Fibroblast of skin of right quadriceps (primary cell): ENCODE results near the gene KIAA1210.
A peak's percentile ranks its signal among the peaks of the same experiment; 100 is the strongest.

Experiments used
- DNase-seq: peaks from one replicate; pipeline ENCODE4 v3.0.0-alpha.2; 2013

KIAA1210 gene

DNA sequence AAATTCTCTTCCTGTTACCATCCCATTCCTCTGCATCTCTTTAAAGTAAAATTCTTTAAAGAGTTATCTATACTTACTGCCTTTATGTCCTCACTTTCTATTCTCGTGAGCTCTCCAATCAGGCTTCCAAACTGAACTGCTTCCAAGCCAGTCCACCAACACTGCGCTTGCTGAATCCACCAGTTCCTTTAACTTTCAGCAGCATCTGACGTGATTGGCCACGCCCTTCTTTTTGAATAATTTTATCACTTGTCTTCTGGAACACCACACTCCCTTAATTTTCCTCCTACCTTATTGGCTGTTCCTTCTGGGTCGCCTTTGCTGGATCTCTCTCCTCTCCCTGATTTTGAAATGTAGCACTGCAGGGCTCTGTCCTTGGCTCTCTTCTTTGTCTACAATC lies at the start of gene KIAA1210:
TSS of gene KIAA1210 (minus strand) at position 163 of the 400 bp plus-strand sequence. CDS start 4,170 bp downstream, outside the sequence.
- no peak for DNase-seq

DNA sequence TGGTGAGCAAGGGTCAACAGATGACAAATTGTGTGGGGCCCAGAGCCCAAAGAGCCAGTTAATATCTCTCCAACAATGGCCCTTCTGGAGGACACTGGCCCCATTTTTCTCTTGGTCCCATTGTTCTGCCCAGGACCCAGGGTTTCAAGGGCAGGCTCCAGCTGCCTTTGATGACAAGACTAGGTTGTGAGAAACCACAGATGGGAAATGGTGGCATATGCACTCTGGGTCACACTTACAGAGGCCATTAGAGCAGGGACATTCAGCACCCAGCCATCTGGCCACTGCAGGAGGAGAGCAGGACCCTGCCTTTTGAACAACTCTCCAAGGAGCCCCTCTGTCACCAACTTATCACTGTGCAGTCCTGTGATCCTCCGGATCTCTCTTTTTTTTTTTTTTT lies 49.7 kb upstream of the KIAA1210 start:
- DNase-seq, result no peak

DNA sequence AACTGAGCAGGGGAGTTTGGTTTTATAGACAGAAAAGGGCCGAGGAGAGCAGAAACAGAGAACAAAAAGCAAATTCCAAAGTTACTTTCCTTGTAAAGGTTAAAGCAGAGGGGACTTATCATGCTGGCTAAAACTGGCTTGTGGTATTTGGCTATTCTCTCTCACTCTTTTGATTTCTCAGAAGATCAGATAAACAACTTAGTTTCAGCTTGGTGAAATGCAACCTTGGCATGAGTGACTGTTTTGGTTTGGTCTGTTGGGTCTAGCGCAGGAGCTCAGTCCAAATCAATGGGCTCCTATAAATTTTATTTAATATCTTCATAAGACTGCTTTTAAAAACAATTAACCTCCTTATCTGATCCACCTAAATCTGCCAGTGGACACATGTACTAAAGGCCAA lies 47.3 kb upstream of the KIAA1210 start:
- DNase-seq, result no peak

DNA sequence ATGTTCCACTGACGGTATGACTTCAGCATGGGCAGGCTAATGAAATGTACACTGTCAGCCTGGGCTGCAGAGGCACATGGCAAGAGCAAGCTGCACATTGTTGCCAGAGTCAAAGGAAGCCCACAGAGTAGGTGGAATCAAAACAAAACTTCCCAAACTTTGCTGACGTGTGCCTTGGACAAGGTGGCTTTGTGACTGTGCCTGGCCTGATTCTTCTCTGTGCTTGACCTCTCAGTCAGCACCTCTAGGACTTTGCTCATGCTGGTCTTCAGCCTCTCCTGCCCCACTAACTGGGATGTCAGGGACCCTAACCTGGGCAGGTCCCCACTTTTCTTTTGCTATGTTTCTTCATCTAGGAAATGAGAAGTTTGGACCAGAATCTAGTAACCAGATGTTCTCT lies 40.5 kb upstream of the KIAA1210 start:
- DNase-seq, result no peak

DNA sequence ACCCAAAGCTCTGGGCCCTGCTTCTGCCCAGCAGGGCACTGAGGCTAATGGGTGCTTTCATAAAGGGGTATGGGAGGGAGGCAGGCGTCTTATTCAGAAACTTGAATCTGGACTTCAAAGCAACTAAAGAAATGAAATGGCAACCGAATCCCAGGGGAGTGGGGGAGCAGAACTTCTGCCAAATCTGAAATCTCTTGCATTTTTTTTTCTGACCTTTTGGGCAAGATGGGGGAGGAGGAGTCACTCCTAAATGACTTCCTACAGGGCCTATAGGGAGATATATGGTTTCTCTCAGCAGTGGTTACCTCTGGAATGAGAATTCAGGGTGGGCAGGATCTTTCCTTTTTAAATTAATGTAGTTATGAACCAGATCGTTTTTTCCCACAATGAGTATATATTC lies 30.6 kb upstream of the KIAA1210 start:
- DNase-seq, result peak; percentile 44

DNA sequence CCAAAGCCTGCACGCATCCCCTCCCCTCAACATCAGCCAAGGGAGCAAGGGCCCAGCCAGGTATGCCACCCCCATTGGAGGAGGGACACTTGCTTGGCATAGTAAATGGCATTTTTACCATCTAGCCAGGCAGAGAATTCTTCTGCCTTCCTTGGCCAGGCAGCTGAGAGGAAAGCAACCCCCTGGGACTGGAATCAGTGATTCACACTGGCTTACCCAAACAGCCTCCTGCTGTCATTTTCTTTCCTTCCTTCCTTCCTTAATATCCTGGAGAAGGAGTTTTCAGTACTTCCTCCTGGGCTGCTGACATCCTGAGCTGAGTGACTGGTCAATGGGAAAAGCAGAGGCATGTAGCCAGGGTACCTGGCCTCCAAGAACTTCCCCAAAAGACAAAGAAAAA lies 28.6 kb upstream of the KIAA1210 start:
- DNase-seq, result no peak

DNA sequence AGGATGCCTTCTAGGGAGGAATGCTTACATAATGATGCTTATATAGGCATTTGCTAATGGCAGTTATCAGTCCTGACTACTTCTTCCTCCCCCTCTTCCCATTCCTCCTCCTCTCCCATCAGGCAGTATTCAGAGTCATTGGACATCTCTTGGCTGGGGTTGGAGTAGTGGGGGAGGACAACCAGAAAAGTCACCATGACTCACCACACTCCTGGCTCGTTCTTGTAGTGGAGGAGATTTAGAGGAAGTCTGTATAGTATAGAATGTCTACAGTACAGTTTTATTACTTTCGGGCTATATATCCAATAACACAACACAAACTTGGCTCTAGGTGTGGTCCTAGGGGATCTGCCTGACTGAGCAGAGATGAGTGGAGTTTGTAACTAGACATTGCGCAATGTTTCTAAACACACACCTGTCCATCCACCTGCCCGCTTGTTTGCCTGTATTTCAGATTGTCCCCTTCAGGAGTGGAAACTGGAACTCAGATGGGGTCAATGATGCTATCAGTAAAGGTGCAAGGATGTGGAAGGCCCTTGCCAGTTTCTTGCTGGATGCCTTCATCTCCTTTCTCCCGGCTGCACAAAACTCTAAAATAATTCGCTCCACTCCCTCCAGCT lies 27.9 kb upstream of the KIAA1210 start:
- DNase-seq, result peak; percentile 88

DNA sequence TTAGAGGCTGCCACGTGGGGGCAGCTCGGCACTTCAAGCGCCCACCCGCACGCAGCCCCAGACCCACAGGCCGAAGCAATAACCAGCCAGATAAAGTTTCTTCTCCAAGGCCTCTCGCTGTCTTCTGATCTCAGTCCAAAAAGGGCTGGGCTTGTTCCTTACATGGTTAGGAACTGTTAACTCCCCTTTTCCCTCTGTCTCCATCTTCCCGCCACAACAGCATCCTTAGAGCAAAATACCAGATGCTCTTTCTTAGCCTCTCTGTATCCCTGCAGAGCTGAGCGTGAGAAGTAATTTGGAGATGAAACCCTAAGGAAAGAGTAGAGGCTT lies 23.4 kb upstream of the KIAA1210 start:
- DNase-seq, result no peak

DNA sequence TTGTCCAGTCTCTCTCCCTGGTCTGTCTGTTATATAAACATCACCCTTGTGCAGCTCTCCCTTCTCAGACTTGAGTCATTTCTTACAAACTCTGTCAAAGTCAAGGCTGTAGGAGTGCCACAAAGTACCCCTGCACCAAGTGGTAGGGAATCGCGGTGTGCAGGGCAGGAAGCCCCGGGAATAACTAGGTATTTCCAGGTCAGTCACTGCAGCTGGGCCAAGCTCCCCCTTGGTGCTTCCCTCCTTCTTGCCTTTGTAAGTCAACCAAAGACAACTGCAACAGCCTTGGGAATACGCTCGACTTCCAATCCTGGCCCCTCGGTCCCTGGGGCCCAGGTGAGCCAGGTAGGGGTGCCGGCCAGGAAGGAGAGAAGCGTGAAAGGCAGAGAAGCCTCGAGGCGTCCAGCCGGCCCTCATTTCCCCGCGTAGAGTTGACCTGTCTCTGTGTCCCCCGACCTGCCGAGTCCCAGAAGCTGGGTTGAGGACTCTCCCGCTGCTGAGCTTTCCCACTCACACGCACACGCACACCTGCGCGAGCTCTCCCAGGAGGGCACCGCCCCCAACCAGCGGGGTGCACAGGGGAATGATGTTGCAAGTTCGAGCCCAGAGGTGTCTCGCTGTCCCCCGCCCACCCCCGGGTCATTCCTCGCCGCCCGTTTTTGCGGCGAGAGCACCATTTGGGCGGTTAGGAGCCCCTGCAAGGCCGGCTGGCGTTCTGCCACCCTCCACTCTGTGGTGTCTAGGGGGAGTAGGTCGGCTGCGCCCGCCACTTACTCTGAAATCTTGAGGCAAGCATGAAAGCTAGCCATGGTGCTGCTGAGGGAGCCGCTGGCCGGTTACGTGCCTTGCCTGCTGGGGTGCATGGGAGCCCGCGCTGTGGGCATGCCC lies 22.8 kb upstream of the KIAA1210 start:
- no peak for DNase-seq

DNA sequence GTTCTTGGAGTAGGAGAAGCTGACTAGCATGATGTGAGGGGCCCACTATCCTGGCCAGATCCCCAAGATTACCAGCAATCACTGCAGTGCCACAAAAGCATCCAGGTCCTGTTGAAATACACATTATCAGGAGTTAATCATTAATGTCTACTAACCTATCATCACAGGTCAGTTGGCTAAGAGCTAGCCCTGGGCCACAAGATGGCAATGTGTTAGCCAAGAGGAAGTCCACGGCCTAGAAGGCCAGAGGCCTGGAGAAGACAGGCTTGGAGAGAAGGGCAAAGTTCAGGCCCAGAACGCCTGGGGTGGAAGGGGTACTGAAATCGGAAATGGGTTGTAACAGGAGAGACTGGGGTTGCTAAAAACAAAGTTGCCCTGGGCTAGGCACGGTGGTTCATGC lies 19.9 kb upstream of the KIAA1210 start:
- no peak for DNase-seq

DNA sequence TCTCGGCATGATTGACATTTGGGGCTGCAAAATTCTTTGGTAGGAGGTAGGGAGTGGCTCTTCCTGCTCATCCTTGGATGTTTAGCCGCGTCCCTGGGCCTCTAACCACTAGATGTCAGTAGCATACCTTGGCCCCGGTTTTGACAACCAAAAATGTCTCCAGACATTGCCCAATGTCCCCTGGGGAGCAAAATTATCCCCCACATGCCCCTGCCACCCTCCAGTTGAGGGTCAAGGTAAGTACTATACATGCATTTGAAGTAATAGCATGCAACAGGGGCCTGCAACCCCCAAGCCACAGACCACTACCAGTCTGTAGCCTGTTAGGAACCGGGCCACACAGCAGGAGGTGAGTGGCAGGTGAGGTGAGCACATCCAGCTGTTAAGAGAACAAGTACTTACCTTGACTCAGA lies 17.6 kb upstream of the KIAA1210 start:
- peak; percentile 18 for DNase-seq

DNA sequence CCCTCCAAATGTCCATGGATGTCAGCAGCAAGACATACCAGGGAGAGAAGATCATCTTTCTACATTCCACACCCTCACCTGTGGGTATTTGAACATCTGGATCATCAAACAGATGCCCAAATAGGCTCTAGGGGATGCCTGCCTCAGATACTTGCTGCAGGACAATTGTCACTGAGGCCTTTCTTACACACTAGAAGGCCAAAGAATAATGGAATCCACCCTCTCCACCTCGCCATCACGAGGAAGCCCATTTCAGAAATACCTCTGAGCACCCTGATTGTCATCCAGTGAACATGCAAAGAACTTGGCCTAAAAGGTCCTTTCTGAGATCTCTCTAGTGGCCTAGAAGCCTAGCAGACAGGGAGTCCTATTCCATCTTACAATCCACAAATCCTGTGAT lies 6.9 kb upstream of the KIAA1210 start:
- no peak for DNase-seq

DNA sequence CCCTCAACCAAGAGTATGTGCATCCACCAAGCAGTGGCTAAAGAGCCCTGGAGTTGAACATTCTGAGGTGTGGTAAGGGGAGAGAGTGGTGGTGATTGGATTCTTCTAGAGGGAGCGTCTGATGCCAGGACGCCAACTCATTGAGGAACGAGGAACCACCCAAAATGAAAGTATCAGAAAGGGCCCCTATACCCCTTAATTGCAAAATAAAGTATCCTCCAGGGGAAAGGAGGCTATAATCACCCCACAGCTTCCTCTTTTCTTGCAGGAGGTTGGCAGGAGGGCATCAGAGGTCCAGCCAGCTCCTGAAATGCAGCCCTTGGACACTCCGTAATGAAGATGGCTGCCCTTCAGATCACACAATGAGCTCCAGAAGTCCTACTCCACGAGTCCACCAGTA lies 5.3 kb upstream of the KIAA1210 start:
- DNase-seq, result no peak

DNA sequence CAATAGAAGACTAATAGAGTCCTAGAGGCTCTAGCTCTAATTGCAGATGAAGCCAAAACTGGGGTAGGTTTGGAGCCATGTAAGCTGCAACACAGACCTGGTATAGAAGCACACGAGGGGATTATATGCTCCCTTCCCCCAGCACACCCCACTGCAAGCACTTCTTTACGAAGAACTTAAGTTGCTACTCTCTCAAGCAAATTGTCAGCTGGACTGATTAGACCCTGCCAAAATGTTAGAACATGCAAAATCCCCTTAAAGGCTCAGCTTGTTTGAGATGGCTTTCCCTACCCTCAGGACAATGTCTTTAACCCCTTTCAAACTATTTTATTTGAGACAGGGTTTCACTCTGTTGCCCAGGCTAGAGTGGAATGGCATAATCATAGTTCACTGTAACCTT lies 4.7 kb upstream of the KIAA1210 start:
- no peak for DNase-seq

DNA sequence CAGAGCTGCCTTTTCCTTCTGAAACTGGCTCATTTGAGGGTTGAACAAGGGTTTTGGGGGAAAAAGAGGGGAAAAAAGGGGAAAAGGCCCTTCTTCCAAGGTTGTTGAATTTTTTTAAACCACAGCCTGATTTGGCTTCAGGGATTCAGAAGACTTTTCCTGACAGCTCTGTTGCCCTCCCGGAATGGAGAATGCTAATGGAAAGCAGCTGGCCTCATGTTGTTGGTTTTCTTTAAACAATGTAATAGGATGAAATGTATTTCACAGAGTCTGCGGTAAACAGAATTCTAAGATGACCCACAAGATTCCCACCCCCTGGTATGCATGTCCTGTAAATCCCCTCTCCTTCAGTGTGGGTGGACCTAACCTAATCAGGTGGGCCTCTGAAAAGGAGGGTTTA lies 3.3 kb upstream of the KIAA1210 start:
- DNase-seq, result peak; percentile 46

DNA sequence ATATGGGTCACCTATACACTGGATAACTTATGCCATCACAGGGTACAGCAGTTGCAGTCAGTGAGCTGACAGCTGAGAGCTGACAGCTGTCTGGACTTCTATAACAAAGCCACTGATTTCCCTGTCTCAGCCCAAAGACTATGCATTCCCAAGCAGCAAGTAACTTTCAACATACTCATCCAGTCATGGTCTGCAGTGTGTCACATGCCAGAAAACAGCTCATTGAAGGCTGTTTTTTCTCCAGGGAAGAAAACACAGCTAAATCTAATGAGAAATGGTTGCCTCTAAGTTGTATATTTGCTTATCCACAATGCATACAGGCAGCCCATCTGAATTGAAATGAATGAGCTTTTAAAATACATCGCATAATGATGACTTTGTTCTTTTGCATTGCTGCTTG lies 6.3 kb downstream of the KIAA1210 start:
- DNase-seq, result peak; percentile 11

DNA sequence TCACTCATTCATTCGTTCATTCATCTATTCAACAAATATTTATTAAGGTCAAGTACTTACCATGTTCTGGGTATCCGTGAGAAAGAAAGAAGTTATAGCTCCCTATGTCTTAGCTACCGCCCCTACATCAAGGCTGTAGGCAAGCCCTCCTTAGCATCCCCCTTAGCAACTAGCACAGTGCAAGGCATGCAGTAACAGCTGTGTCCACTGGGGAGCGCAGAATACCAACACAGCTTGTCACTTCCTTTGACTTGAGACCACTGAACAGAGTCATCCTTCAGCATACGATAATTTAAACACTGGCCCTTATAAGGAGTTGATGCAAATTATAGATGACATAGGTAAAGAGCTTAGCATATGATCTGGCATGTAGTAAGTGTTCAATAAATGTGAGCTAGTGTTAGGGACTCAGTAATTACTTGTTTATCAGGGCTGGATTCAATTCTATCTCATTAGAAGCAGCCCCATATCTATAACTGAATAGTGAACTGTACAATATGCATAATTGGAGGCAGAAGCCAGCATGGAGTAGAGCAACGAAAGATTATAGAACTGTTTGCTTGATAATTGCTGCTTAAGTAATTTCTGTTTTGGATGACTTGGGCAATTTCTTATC lies 8.7 kb downstream of the KIAA1210 start:
- peak; percentile 55 for DNase-seq

DNA sequence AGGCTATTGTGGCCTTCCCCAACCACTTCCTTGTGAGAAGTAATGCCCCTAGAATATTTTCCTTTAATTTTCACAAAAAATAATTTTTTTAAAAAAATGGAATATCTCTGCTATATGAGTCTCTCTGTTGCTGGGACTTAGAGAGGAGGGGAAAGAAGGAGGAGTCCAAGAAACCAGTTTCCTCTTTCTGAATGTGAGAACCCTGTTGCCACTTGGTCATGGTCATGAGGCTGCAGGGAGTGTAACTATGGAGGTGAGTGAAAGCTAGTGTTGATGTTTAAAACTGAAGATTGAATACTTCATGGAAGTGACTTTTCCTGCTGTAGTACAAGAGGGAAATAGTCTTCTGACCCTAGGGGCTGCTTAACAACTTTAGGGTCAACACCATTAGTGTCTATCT lies 20.4 kb downstream of the KIAA1210 start:
- DNase-seq, result no peak

DNA sequence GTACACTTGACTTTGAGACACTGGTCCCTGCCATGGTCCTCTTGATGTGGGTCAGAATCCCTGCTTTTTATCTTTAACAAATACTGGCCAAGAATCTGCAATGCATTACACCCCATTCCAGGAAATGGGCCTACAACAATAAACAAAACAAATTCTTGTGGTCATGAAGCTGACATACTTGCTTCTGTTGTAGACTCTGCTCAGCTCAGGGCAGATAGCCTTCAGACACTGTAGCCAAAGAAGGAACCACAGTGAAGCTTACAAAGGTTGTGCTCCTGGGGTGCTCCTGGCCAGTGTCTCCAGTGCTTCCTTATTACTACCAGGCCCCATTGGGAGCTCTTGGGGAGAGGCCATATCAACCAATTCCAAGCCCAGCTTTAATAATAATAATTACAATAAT lies 21.8 kb downstream of the KIAA1210 start:
- peak; percentile 11 for DNase-seq

DNA sequence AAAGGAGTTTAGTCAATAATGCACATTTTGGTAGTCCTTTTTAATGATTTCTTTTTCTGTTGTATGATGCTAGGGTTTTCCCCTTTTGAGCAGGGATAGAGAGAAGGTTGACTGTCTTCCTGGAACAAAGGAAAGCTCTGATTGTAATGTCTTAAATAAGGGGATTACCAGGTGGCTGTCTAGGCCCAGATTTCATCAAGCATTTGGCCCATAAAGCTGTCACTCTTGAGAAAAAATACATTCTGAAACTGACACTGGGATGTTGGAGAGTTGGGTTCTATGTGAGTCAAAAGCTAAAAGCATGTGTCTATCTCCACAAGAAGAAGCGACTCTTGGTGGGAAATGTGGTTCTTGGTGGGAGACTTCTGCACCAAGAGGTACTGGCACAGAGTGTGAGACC lies 26.4 kb downstream of the KIAA1210 start:
- DNase-seq, result no peak

DNA sequence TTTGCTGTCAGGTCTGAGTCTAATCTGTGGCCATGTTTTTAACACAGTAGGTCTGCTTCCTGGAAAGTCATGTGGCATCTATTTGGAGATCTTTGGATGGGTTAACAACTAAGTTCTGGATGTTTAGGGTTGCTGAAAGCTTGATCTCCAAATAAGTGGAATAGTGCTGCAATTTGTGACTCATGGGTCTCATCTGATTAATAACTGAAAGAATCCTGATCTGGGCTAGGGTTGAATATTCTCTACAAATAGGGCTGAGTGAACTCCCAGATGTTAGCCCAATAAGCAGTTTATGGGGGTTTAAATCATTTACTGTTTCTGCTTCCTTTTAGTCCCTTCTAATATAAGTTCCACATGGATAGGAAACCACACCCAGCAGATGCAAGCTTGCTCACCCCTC lies 31.7 kb downstream of the KIAA1210 start:
- no peak for DNase-seq

DNA sequence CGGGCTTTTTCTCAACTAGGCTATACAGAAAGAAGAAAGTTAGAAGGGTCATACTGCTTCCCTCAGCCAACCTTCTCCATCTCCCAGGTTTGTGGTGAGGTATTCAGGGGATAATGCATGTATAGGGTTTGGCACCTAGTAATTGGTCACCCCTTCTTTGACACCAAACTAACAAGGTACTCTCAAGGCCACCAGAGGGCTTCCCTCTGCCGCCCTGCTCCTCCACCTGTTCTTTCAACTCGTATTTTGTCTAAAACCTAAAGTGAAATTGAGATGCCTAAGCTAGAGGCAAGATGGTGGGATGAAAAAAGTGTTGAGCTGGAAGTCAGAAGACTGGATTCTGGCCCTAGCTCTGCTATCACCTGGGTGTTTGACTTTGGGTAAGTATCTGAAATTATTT lies 32.8 kb downstream of the KIAA1210 start:
- DNase-seq, result no peak

DNA sequence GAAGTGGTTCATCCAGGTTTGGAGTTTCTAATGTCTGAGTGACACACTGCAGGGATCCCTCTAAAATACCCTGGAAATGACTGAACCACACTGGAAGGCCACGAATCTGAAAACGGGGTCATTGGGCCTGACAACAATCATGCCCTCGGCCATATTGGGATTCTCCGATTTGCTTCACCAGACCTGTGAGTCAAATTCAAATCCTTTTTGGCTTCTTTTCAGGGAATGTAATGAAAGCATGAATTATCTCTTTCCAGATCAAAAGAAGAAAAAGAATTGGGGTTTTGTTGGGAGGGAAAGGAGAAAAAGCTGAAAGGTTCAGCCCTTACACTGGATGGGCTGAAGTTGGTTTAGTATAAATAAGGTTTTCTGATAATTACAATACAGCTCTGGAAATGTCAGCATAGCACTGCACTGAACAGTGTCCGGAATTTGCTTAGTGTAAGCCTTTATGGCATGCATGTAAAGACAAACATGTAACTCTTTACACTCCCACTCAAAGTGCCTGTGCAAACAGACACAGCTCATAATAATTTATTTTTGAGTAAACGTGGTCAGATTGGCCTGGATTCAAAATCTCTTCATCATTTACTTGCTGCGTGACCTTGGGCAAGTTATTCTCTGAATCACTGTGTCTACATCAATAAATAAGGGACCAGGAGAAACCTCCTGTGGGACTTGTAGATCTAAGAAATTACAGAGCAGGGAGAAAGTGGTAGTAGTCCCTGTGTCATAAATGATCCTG lies 33.4 kb downstream of the KIAA1210 start:
- peak; percentile 26 for DNase-seq

DNA sequence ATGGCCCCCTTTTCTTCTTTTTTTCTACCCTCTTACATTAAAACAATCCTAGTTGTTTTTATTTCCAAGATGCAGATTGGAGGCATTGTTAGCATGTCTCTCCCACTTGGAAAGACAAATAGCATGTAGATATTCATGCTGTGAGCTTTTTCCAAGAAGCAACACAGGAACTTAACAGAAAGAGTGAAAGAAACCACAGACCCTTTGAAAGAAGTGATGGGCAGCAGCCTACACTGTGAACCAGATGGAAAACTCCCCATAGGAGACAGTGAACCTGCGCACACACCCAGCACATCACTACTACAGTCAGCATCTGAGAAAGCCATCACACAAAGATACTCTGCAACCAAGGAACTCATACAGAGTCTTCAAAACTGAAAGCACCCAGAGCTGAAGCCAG lies 37.0 kb downstream of the KIAA1210 start:
- DNase-seq, result no peak
